NCI-H2107 (cell line): ENCODE measurements around the gene PIK3AP1.

Experiments used
- DNase-seq: peaks from one replicate; lab custom pipeline; 2025; lab: John Stamatoyannopoulos, UW

The PIK3AP1 gene

DNA sequence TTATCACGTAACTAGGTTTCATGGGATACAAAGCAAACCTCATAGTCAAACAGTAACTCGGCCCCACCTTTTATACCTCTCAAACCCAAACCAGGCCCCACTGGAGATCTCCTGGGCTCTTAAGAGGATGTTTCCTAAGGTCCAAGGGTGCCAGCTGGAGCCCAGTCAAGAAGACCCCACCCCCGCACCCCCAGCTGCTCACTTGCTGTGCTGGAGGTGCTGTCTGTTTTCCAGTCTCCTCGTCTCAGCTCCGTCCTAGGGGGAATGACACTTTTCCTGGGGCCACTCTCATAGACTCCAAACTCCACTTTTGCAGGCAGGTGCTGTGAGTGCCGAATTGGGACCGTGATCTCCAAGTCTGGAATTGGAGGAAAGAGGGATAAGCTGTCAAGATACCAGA is 110.8 kb downstream of the PIK3AP1 start:
- no peak for DNase-seq

DNA sequence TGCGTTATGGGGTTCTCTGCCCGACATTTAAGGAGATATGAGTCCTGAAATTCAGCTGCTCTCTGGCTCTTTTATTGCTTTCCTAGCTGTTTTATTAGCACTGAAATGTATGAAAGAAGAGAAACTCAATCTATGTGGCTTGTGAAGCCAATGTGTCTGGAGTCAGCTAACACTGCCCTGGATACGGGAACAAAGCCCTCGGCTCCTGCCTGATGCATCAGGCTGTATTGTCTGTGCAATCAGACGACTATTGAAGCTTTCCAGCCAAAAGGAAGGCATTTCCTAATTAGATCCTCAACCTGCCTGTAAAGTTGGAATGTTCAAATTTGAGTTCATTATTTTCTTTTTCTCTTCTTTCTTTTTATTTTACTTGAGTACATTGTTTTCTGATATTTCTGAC is 111.5 kb downstream of the PIK3AP1 start:
- no peak for DNase-seq

DNA sequence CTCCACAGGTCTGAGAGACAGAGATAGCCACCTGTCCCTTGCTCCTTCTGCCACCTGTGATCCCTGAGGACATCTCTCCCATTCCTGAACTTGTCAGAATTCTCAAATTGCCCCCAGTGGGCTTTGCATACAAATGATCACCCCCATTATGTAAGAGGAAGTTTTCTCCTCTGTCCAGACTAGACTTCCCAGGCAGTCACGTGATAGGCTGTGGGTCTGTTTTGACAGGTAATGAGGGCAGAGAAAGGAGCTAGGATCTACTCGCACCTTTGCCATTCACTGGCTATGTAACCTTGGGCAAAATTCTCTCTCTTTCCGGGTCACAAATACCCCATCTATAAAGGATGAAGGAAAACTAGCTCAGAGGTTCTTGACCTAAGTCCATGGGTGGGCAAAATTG is 112.1 kb downstream of the PIK3AP1 start:
- DNase-seq, result no peak

DNA sequence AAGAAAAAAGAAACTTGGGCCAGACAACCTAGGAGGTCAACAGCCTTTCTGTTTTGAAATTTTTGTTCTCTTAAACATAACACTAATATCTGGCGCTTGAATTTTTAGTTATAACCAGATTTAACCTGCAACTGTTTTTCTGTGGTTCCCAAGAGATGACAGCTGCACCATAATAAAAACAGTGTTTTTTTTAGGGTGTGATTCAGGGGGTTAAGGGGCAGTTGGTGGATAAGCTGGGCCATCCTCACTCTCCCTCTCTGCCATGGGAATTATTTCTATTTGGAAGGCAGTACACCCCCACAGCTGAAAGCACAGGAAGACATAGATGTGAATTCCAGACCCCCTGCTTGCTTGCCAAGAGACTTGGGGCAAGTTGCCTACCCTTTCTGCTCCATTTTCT is 113.4 kb downstream of the PIK3AP1 start:
- no peak for DNase-seq

DNA sequence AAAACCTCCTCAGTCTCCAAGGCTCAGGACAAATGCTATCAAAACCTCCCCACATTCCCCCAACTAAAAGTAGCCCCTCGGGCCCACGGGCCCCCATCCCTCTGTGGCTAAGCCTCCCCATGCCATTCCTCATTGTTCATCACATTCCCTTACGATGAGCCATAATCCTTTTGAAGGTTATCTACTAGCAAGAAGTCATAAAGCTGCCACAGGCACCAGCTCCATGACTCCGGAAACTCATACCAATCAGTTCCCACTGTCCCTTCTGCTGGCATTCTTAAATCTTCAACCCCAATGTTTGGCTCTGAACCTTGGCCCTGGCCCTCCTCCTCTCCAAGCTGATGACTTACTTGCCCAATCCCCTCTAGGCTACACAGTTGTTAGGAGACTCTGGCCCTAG is 114.1 kb downstream of the PIK3AP1 start:
- no peak for DNase-seq

DNA sequence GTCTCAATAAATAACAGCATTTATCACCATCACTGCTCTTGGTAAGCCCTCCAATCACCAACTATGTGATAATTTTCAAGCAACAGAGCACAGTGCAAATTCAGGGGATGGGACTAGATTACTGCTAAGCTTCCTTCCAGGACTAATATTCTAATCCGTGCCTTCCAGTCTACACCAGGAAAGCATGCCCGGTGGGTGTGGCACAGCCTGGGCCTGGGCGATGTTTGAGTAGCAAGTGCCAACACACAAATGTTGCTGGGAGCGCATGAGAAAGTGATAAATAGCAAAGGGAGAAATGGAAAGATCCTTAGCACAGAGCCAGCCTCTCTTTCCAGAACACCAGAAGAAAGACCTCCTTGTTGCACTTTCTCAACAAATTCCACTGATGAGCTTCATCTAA is 120.0 kb downstream of the PIK3AP1 start:
- no peak for DNase-seq

DNA sequence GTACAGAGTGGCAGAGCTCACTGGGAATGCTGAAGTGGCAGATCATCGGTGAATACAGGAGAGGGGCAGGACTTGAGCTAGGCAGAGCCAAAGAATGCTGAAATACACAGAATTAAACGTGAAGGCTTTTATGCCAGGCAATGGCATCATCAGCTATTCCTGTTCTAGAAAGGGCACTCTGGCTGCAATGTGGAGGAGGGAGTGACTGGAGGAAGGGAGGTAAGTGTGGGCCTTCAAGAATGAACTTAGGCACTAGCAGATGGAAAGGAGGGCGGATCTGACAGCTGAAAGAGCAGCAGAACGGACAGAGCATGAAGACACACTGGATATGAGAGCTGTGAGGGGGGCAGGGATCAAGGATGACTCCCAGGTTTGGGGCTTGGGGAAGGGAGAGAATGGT is 121.5 kb downstream of the PIK3AP1 start:
- DNase-seq, result no peak

DNA sequence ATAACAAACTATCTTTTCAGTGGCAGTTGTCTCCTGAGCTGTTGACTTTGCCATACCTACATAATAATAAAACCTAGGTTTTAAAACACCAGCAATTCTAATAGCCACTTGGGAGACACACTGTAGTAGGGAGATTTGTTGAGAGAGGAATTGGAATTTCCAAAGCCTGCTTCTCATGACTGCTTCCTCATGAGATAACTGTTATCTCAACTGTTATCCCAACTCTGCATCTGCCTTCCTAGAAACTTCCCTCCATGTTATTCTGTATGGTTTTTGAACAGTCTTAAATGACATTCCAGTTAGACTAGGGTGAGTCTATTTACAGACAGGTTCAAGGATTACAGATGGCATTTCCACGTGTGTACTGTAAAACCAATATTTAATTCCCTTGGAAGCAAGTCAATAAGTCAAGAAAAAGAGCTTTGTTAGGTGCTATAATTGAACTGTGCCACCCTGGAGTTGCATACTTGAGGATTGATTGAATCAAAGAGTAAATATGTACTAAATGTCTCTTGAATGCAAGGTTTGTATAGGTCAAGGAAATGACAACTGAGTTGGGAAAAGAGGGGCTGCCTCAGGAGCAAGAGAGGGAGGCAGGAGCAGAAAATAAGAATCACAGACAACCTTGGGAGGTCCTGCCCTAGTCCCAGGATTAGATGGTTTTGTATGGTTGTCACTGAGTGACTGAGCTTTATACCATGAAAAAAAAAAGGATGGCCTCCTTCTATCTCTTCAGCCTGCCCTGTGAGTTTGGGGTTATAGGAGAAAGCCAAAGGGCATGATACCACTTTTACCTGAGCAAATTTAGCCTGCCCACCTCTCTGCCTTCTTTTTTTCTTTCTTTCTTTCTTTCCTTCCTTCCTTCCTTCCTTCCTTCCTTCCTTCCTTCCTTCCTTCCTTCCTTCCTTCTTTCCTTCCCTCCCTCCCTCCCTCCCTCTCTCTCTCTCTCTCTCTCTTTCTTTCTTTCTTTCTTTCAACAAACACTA is 123.6 kb downstream of the PIK3AP1 start:
- no peak for DNase-seq

DNA sequence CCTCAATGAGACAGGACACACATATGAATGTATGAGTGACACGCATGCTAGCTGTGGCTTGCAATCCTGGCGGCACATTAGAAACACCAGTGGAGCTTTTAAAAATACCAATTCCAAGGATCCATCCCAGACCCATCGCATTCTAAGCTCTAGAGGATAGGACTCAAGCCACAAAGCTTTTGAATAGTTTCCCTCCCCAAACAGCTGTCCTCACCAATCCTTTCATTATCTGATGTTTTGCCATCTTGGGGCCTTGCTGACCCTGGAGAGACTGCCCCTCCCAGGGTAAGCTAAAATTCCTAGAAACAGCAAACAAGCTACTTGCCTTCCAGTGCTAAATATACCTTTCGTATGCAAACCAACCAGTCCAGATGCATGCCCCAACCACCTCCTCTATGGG is 124.6 kb downstream of the PIK3AP1 start:
- no peak for DNase-seq

DNA sequence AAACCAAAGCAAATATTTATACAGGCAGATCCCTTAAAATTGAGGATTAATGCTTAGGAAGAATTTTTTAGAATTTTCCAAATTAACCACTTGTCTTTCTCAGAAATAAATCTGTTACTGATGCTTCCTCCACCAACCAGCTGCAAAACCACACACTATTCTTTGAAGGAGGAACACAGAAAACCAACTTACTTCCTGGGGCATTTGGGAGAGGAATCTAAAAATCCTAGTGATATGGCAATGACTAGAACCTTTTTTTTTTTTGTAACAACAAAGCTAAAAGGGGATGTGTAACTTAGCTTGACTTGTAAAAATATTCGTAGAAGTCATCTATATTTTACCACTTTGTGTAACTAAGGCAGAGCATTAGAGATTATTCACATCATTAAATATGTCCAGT is 128.4 kb downstream of the PIK3AP1 start:
- DNase-seq, result no peak

DNA sequence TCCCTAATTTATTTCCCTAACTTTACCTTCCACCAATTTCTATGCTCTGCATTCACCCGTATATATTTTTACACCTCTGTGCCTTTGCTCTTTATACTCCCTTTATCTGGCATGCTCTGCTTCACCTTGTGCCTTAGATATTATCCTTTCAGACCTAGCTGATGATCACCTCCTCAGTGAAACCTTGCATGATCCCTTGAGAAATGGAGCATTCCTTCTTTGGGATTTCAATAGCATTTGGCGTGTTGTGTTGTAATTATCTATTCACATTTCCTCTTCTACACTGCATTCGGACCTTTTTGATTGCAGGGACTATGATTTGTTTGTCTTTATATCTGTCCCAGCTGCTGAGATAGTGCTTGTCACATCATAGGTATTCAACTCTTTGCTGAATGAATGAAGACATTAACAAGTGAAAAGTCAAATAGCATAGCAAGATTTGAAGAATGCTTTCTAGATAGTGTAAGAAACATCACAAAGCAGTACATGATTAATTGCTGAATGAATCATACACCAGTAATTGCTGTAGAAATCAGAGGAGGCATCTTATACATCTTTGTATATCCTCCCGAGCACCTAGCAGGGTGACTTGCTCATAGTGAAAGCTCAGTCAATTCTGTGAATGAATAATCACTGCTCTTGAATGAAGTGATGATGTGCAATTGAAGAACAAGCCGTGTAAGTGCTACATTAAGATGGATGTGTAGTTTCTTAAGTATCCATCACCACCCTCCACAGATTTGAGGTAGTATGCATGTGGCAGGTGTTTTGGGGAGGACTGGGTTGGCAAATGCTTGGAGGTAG is 131.5 kb downstream of the PIK3AP1 start:
- no peak for DNase-seq

DNA sequence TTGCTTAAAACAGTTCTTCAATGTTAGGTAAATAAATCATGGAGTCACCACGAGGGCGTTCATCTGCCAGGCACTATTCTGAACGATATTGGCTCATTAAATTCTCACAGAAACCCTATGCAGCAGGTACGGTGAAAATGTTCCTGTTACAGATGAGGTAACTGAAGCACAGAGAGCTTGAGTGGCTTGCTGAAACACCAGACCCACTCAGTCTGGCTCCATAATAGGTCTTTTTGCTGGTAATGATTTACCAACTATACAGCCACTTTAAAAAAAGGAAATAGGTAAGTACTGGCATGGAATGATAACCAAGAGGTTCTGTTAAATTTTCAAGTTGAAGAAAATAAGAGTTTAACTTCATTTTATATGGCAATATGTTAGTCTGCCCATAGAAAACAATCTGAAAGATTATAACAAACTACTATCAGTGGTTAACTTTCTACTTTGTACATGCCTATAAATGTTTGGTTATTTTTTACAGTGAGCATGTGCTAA is 132.2 kb downstream of the PIK3AP1 start:
- DNase-seq, result no peak

DNA sequence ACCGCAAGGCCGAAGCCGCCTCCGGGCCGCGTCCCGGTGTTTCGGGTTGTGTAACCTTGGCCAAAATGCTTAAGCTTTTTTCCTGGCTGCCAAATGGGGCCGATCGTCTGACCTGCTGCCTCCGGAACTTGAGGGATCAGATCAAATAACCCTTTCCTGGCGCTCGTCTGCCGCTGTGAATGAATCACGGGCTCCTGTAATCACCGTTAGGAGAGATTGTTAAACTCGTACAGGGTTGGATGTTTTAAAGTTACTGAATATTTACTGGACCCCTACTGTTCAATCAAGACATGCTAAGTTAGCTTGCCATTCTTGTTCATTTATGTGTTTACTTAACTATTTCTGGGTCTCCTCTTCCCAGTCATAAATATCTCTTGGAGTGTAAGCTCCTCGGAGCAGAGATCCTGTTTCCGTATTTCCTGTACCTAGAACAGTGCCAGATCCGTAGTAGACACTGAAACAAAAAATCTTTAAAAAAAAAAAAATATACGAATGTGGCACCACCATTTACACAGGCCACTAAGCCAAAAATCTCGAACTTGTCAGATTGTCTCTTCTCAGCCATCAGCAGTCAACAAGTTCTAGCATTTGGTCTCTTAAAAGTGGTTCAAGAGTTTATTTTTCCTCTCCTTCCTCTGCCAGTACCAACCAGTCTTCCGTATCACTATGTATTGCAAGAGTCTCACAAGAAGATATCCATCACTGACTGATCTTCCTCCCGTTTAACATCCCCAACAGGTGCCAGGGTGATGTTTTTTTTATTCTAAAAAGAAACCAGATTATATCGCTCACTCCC is 132.9 kb downstream of the PIK3AP1 start:
- no peak for DNase-seq

DNA sequence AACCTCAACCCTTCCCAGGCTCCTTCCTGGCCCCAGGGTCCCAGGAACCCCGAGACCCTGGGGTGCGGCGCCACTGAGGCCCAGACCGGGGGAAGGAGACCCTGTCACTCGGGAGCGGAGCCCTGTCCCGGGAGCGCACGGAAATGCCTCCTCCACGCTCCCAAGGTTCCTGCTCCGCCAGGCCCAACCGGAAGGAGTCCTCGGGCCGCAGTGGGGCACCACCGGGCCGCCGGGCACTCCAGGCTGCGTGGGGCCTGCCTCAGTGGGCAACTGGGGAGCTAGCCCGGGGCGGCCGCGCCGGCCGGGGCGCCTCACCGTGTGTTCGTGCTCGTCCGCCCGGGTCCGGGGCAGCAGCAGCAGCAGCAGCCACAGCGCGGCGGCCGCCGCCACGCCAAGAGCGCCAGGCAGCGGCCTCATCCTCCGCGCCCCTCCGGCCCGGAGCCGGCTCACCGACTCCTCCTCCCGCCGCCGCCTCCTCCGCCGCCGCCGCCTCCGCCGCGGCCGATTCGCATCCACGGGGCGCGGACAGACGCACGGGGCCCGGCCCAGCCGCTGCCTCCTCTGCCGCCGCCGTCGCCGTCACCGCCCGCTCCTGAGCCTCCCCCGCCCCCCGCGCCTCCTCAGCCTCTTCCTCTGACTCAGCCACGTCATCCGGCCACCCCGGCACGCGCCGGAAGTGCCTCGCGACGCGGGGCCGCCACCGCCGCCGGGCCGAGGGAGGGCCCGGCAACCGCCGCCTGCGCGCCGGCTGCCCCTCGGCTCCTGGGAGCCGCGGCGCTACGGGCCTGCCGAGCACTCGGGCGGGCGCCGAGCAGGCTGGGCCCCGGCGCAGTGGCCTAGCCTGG is 133.7 kb downstream of the PIK3AP1 start, which contains the start of gene TM9SF3:
TSS of gene TM9SF3 (minus strand) at position 594 of the 845 bp plus-strand sequence. CDS start at position 417, 177 bp downstream.
- DNase-seq, result peak; percentile 60

DNA sequence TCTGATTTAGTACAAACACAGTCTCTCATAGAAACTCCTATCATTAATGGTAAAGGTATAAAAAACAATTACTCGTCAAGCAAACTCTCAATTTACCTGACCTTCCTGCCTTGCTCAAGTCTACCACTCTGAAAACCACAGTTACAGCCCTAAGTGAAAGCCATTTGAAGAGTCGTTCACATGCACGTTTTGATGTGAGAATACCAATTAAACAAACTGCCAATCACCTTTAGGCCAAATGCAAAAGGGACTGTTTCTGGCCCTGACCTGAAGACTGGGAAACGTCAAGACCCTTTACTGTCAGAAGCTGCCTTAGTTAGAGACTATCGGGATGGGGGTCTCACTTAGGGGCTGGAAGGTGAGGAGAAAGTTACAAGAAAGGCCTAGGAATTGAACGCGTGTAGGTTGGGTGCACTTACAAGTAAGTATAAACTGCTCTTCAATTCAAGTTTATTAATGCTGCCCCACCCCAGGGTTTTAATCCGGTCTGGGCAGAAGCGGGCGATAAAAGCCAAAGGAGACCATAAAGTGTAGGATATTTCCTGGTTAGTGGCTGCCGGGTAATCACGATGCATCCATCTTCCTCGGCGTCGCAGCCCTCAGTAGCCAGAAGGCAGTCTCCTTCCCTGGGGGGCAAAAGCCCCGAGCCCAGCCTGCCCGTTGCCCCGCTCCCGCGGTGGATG is 134.4 kb downstream of the PIK3AP1 start:
- DNase-seq, result no peak

DNA sequence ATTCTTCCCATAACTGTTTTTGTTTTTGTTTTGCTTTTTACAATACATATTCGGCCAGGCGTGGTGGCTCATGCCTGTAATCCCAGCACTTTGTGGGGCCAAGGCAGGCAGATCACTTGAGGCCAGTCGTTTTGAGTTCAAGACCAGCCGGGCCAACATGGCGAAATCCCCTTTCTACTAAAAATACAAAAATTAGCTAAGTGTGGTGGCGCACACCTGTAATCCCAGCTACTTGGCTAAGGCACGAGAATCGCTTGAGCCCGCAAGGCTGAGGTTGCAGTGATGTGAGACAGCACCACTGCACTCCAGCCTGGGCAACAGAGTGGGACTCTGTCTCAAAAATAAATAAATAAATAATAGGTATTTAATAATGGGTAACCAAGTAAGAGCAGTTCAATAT is 135.8 kb downstream of the PIK3AP1 start:
- no peak for DNase-seq

DNA sequence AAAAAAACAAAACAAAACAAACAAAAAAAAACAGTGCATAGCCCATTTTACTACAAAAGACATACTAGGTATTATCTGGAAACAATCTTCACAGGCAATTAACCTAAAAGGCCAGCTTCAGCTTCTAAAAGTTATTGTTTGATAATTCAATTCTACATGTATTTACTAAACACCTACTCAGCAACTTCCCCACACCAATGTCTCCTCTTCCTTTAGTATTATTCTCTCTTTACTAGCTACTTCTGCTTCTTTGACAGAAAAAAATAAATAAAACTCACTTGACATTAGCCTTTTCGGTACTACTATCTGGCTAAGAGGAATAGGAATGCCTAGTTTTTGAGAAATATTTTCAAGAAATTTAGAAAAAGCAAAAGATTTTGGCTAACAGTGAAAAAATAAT is 136.3 kb downstream of the PIK3AP1 start:
- DNase-seq, result no peak

DNA sequence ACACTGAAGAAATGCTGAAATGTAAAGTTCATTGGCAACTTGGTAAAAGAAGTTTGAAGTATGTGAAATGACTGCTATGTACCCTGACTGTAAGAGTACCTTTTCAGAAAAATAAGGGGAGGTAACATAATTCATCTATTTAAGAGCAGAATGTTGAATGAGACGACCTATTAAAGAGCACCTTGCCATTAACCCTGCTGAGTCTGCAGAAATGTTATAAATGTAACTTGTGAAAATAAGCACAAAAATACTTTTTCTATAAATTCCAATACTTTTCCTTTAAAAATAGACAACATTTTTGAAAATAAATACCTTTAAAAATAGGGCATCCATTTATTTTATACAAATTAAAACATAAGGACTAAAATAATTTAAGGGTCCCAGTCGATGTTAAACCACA is 141.2 kb downstream of the PIK3AP1 start:
- no peak for DNase-seq

DNA sequence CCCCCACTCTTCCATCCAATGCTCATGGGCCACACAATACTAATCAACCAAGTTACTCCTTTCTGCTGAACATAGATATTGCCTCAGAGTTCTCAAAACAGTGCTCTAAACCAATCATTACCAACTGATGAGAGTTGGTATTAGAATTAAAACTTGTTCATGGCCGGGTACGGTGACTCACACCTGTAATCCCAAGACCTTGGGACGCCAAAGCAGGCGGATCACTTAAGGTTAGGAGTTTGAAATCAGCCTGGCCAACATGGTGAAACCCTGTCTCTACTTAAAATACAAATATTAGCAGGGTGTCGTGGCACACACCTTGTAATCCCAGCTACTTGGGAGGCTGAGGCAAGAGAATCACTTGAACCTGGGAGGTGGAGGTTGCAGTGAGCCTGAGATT is 141.7 kb downstream of the PIK3AP1 start:
- no peak for DNase-seq

DNA sequence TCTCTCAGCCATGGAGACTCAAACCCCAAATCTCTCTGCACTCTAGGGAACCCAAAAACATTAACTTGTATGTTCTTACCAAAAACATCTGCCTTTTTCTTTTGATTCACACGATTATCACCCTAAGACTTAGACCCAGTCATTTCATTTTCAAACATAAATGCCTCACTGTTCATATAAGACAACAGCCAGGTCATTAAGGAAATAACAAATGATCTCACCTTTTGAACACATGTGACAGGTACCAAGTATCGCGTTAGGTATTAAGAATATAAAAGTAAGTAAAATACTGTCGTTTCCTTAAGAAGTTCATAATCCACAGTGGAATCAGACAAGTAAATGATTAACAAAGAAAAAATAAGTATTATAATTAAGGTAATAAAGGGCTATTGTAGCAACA is 142.3 kb downstream of the PIK3AP1 start:
- DNase-seq, result no peak
